ENCODE measurements around the gene AWAT2.

Gene AWAT2

GRCh38 chrX:70049925-70050324 is at the start of gene AWAT2:
AWAT2 (minus strand) TSS chrX:70049938; CDS start chrX:70049932, 6 bp downstream.
- DNase-seq = no peak

- no peak for DNase-seq
Measured at GRCh38 chrX:70096052-70096451, 46.3 kb upstream of the AWAT2 start.

- DNase-seq = no peak
Measured at GRCh38 chrX:70092247-70092646, 42.5 kb upstream of the AWAT2 start.

- no peak for DNase-seq
Measured at GRCh38 chrX:70089604-70090297, 40.0 kb upstream of the AWAT2 start.

GRCh38 chrX:70088751-70089150 is 39.0 kb upstream of the AWAT2 start:
- no peak for DNase-seq

GRCh38 chrX:70087857-70088630 is 38.3 kb upstream of the AWAT2 start:
- DNase-seq = no peak

GRCh38 chrX:70084592-70085240 is 35.0 kb upstream of the AWAT2 start:
- no peak for DNase-seq

- DNase-seq = no peak
Measured at GRCh38 chrX:70082723-70083122, 33.0 kb upstream of the AWAT2 start.

- DNase-seq = no peak
Measured at GRCh38 chrX:70079870-70080269, 30.1 kb upstream of the AWAT2 start.

- no peak for DNase-seq
Measured at GRCh38 chrX:70079297-70079696, 29.6 kb upstream of the AWAT2 start.

- DNase-seq = no peak
Measured at GRCh38 chrX:70066646-70067045, 16.9 kb upstream of the AWAT2 start.

- DNase-seq = no peak
Measured at GRCh38 chrX:70062961-70063550, 13.3 kb upstream of the AWAT2 start.

- DNase-seq = no peak
Measured at GRCh38 chrX:70062076-70062475, 12.3 kb upstream of the AWAT2 start, which contains the start of gene OTUD6A. OTUD6A (plus strand) TSS chrX:70062457; CDS start chrX:70062525, 68 bp downstream.

GRCh38 chrX:70054391-70054790 is 4.7 kb upstream of the AWAT2 start:
- DNase-seq = no peak

- no peak for DNase-seq
Measured at GRCh38 chrX:70052895-70053615, 3.3 kb upstream of the AWAT2 start.

GRCh38 chrX:70049406-70049805 is 332 bp downstream of the AWAT2 start:
- no peak for DNase-seq

GRCh38 chrX:70046978-70047377 is 2.8 kb downstream of the AWAT2 start:
- no peak for DNase-seq

- no peak for DNase-seq
Measured at GRCh38 chrX:70044541-70045245, 5.0 kb downstream of the AWAT2 start.

GRCh38 chrX:70043685-70044084 is 6.1 kb downstream of the AWAT2 start:
- DNase-seq = no peak

GRCh38 chrX:70042399-70043371 is 7.1 kb downstream of the AWAT2 start:
- no peak for DNase-seq

GRCh38 chrX:70041993-70042392 is 7.7 kb downstream of the AWAT2 start:
- DNase-seq = no peak
